Fibroblast of lung (primary cell): ENCODE data around the gene C1orf232.

Experiments
- CTCF ChIP-seq, 2 donors: IDR thresholded peaks in 1 of 2; conservative IDR thresholded peaks in 1 of 2; 1 replicate in 1 of 2; 2 replicates in 1 of 2; pipeline ENCODE4 v1.5.1; 2011 to 2012; ENCODE audit warnings: low read length in 2 of 2, control low read depth in 1 of 2, inconsistent platforms in 1 of 2, low read depth in 1 of 2, mild to moderate bottlenecking in 1 of 2
- EZH2 ChIP-seq: IDR thresholded peaks from 2 replicates; pipeline ENCODE4 v1.5.1; 2012; ENCODE audit warnings: low read length, control low read depth, mild to moderate bottlenecking; ENCODE audit errors: missing control alignments

GRCh38 chr1:26130695-26131094 is 38.1 kb downstream of the C1orf232 start:
- TF ChIP-seq CTCF (conservative IDR thresholded peaks at IDR 0.05 in 1 of 2, IDR thresholded peaks at IDR 0.05 in 1 of 2; ENCODE audit: low read depth in 1 of 2, low read length in 2 of 2) (no peak), EZH2 (no peak)
